HG03103 (cell line): ENCODE results near the gene COL4A4.
"Not testable (repeated sequence)": the region's sequence is repeated elsewhere in the genome, so short reads cannot be mapped to it uniquely, and the experiment has no call there.

ENCODE experiments used
- ATAC-seq: cut with Tn5 transposase; IDR thresholded peaks from one replicate; pipeline ENCODE4 v1.9.1; 2021; ENCODE audit warnings: low read depth; ENCODE audit not compliant: unreplicated experiment

Gene COL4A4

GRCh38 chr2:227117852-227118251 is 46.2 kb downstream of the COL4A4 start:
- ATAC-seq, result no peak

GRCh38 chr2:227117027-227117426 is 47.0 kb downstream of the COL4A4 start:
- ATAC-seq, result peak; percentile 55

GRCh38 chr2:227115761-227116160 is 48.2 kb downstream of the COL4A4 start:
- no peak for ATAC-seq

GRCh38 chr2:227106845-227107759 is 56.9 kb downstream of the COL4A4 start:
- ATAC-seq, result no peak

- ATAC-seq, result no peak
Observed at GRCh38 chr2:227103583-227103982, 60.4 kb downstream of the COL4A4 start.

- ATAC-seq, result no peak
Observed at GRCh38 chr2:227099340-227099739, 64.7 kb downstream of the COL4A4 start.

GRCh38 chr2:227098162-227098515 is 65.9 kb downstream of the COL4A4 start:
- ATAC-seq, result no peak

GRCh38 chr2:227097495-227098161 is 66.4 kb downstream of the COL4A4 start:
- ATAC-seq, result no peak

- no peak for ATAC-seq
Observed at GRCh38 chr2:227095346-227095745, 68.7 kb downstream of the COL4A4 start.

GRCh38 chr2:227082286-227082685 is 81.7 kb downstream of the COL4A4 start:
- ATAC-seq, result peak; percentile 100

GRCh38 chr2:227079726-227080125 is 84.3 kb downstream of the COL4A4 start:
- ATAC-seq, result no peak

- ATAC-seq, result not testable (repeated sequence)
Observed at GRCh38 chr2:227065065-227065464, 98.9 kb downstream of the COL4A4 start.

GRCh38 chr2:227058888-227059399 is 105.1 kb downstream of the COL4A4 start:
- no peak for ATAC-seq

- no peak for ATAC-seq
Observed at GRCh38 chr2:227057743-227058447, 106.1 kb downstream of the COL4A4 start.

GRCh38 chr2:227057060-227057459 is 106.9 kb downstream of the COL4A4 start:
- no peak for ATAC-seq

GRCh38 chr2:227054006-227054405 is 110.0 kb downstream of the COL4A4 start:
- ATAC-seq, result no peak

GRCh38 chr2:227052879-227053278 is 111.1 kb downstream of the COL4A4 start:
- no peak for ATAC-seq

- ATAC-seq, result no peak
Observed at GRCh38 chr2:227043981-227044380, 120.0 kb downstream of the COL4A4 start.

GRCh38 chr2:227038550-227039189 is 125.3 kb downstream of the COL4A4 start:
- ATAC-seq, result no peak

- no peak for ATAC-seq
Observed at GRCh38 chr2:227036527-227036926, 127.5 kb downstream of the COL4A4 start.
